Forelimb muscle (tissue), 1 donor: ENCODE measurements around the gene DNAJC19. TPM values are rescaled to one million over a fixed set of nuclear protein-coding genes. Genes with fewer than 3 reads are reported as not detected.
A peak's percentile ranks its signal among the peaks of the same experiment; 100 is the strongest.
"Not testable (repeated sequence)": the region's sequence is repeated elsewhere in the genome, so short reads cannot be mapped to it uniquely, and the experiment has no call there.

Source experiments
- DNase-seq: peaks from one replicate; pipeline ENCODE4 v3.0.0-alpha.2; 2013; ENCODE audit warnings: low read depth
- polyA plus RNA-seq: library from polyadenylated mRNA; unstranded; fragments of 120-200 nt; gene quantifications from one replicate; pipeline ENCODE4 v1.2.1, GENCODE V29; 2013; ENCODE audit not compliant: insufficient read length

Gene DNAJC19
- 34.7 TPM for polyA plus RNA-seq

DNA sequence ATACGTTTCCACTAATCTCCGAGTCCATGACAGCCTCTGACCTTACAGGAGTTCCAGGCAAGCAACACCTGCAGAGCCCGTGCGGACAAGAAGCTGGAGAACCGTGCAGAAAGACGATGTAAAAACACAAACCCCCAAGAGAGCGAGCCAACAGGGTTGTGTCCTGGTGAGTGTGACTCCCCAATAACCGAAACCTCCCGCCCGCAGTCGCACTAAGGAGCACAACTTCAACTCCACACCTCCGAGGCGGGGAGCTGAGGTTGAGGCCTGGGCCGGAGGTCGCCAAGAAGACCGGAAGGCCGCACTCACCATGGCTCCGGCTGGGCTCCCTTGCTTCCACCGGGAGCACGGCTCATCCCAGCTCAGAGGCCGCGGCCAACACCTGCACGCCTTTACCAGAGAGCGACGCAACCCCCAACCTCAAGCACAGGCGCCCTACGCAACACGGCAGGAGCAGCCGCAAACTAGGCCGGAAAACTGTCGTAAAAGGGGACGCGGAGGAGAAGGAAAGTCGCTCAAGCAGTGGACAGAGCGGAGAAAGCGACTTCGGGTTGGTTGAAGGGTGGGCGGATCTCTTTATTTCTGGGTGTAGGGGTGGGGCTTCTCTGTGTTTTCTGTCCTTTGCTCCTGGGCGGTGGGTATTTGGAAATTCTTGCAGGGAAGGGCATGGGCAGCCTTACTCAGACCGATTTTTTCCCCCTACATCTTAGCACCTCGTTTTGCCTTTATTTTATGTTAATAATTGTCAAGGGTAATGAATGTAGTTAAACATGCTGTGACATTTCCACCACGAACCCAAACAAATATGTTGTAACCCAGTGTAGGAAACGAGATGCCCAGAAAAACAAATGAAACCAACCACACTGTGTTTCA is at the start of gene DNAJC19:
DNAJC19 (minus strand) TSS at position 446 of the 873 bp plus-strand sequence; CDS start at position 312, 134 bp downstream.
- peak; percentile 93 for DNase-seq

DNA sequence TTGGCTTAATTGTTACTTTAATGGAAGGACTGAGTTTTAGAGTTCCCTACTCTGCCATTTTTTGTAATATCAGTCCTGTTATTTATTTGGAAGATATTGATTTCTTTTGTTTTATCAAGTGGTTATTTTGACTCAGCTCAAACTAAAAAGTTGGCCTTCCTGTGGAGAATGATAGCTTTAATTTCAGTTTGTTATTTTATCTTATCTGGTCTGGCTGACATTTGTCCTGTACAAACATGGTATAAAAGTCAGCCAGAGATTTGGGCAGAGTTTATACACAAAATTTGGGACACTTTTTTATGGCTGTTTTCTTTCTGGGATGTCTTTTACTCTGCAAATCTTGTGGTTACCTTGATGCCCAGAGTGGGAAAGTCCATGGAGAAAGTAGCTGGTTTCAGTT is 41.4 kb upstream of the DNAJC19 start:
- DNase-seq = no peak

DNA sequence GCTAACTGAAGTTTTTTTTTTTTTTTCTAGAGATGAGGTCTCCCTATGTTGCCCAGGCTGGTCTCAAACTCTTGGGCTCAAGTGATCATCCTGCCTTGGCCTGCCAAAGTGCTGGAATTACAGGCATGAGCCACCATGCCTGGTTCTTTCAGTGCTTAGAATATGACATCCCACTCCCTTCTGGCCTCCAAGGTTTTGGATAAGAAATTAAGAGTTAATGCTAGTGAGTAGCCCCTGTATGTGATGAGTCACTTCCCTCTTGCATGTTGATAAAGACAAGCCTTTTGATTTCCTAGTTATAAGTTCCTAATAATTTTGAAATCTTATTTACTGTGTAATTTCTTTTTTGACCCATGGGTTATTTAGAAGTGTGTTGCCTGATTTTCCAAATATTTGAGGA is 35.7 kb upstream of the DNAJC19 start:
- DNase-seq = no peak

DNA sequence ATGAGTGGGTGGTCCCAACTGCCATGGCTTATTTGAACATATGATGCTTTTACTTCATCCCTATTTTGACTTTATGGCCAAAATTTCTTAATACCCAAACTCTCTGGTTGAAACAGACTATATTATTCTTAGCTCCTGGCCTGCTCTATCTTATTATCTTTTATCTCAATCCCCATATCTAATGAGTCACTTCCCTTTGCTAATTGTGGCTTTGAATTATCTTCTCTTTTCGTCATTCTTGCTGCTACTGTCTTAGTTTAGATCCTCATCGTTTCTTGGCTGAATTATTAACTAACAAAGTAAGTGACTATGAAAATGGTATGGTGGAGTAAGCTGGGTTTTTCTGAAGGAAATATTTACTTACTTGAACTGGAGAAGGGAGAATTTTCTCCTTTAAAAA is 28.2 kb upstream of the DNAJC19 start:
- no peak for DNase-seq

DNA sequence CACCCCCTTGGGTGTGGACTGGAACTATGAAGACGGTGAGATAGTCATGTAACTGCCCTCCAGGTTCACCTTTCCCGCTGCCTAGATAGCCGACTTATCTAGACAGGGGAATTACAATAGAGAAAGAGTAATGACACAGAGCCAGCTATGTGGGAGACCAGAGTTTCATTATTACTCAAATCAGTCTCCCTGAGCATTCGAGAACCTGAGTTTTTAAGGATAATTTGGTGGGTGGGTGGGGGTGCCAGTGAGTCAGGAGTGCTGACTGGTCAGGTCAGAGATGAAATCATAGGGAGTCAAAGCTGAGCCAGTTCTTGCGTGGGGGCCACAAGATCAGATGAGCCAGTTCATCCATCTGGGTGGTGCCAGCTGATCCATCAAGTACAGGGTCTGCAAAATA is 19.7 kb upstream of the DNAJC19 start:
- DNase-seq = no peak

DNA sequence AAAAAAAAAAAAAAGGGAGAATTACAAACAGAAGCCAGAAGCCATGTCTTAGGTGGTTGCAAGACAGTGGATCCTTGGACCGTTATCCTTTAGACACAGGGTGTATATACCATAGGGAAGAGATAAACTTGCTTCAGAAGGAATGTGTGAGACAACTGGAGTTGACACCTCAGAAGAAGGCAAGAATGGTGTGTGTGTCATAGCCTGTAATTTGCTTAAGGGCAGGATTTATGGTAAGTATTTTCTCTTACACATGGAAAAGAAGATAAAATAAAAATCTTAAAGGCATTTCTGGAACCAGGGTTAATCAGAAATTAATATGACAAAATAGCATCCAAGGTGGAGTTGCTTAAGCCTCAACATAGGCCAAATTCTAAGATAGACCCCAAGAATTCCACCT is 19.3 kb upstream of the DNAJC19 start:
- DNase-seq = no peak

DNA sequence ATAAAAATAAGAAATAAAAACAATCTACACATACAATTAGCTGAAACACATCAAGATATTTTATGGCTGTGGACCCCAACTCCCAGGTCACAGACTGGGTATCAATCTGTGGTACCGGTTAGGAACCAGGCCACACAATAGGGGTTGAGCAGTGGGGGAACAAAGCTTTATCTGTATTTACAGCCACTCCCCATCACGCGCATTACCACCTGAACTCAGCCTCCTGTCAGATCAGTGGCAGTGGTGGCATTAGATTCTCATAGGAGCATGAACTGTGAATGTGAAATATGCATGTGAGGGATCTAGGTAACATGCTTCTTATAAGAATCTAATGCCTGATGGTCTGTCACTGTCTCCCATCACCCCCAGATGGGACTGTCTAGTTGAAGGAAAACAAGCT is 17.7 kb upstream of the DNAJC19 start:
- no peak for DNase-seq

DNA sequence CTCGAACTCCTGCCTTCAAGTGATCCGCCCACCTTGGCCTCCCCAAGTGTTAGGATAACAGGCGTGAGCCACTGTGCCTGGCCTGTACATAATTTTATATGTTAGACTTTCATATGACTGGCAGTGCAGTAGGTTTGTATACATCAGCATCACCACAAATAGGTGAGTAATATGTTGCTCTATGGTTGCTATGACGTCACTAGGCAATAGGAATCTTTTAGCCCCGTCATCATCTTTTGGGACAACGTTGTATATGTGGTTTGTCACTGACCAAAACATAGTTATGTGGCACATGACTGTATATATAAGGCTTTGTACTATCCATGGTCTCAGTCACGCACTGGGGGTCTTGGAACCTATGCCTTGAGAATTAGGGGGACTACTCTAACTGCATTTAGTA is 17.0 kb upstream of the DNAJC19 start:
- DNase-seq = no peak

DNA sequence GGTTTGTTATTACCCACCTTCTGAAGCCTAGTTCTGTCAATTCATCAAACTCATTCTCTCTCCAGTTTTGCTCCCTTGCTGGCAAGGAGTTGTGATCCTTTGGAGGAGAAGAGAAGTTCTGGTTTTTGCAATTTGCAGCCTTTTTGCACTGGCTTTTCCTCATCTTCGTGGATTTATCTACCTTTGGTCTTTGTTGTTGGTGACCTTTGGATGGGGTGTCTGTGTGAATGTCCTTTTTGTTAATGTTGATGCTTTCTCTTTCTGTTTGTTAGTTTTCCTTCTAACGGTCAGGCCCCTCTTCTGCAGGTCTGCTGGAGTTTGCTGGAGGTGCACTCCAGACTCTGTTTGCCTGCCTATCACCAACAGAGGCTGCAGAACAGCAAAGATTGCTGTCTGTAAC is 13.9 kb upstream of the DNAJC19 start:
- DNase-seq = not testable (repeated sequence)

DNA sequence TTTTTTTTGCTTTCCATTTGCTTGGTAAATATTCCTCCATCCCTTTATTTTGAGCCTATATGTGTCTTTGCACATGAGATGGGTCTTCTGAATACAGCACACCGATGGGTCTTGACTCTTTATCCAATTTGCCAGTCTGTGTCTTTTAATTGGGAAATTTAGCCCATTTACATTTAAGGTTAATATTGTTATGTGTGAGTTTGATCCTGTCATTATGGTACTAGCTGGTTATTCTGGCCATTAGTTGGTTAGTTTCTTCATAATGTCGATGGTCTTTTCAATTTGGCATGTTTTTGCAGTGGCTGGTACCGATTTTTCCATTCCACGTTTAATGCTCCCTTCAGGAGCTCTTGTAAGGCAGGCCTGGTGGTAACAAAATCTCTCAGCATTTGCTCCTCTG is 12.8 kb upstream of the DNAJC19 start:
- DNase-seq = not testable (repeated sequence)

DNA sequence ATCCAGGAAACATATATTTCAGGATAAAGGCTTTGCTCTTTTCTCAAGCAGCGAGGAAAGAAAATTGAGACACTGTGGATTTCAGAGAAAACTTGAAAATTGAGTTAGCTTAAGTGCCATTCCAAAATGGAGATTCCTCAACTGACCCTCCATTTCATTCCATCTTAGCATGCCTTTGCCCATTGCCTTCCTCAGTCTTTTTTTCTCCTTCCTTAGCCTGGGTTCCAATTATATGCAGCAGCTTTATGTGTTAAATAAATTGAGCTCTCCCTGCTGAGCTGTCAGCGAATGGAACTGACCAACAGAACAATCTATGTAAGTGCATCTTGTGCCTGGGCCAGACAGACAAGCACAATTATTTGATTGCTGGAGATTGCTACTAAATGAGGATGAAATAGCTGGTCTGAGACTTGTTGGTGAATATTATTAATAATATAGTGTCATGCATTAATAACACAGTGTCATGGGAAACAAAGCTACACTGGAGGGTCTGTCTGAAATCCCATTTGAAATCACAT is 6.9 kb upstream of the DNAJC19 start:
- DNase-seq = no peak

DNA sequence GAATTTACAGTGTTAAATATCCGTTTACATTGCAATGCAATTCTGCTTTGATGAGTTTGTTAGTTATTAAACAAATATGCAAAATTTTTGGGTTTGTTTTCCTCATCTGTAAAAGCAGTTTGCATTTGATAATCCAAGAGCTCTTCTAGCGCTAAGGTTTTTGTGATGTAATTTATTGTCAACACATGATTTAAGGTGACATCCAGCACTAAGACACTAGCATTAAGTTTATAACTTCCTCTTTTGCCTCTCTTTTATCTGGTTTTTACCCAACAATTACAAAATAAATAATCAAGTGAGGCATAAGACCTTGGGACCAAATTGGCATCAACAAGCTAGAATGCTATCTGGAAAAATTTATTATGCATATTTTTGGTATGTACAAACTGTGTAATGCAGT is 969 bp upstream of the DNAJC19 start:
- no peak for DNase-seq

DNA sequence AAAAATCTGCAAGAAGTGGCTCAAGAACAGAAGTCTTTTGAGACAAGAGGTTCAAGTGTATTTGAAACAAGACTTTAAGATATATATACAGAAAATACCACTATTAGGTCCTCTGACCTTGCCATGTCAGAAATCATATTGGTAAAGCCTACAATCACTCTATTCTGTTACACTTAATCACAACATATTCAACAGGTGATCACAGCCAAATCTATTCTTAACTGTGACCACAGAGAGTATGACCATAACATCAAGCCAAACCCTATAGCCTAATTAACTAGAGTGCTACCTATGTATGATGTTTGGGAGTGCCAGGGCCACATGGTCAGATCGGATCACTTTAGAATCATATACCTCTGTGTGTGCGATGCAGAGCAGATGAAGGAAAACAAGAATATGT is 2.2 kb downstream of the DNAJC19 start:
- DNase-seq = no peak

DNA sequence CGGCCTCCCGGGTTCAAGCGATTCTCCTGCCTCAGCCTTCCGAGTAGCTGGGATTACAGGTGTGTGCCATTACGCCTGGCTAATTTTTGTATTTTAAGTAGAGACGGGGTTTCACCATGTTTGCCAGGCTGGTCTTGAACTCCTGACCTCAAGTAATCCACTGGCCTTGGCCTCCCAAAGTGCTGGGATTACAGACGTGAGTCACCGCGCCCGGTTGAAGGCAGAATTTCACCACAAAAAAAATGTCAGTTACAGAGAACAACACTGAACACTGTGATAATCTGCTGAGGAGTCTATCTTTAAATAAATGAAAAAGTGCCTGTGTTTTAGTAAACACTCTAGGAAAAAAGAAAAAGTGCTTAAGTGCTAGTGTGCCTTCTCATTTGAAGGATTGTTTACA is 3.2 kb downstream of the DNAJC19 start:
- DNase-seq = not testable (repeated sequence)

DNA sequence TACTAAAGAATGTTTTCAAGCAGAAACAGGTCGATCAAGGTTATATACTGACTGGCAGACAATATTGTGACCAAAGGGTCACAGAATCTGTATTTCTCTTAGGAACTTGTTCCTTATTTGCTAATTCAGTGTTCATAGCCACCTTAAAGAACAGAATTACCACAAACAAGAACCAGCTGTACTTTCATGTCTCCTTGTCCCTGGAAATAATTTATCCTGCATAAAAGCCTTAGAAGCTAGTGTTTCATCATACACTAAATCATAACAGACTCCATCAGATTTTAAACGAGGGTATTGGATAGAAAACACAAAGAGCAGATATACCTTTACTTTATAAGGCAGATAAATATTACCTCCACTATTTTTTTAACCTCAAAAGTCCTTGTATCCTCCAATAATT is 6.4 kb downstream of the DNAJC19 start:
- DNase-seq = no peak

DNA sequence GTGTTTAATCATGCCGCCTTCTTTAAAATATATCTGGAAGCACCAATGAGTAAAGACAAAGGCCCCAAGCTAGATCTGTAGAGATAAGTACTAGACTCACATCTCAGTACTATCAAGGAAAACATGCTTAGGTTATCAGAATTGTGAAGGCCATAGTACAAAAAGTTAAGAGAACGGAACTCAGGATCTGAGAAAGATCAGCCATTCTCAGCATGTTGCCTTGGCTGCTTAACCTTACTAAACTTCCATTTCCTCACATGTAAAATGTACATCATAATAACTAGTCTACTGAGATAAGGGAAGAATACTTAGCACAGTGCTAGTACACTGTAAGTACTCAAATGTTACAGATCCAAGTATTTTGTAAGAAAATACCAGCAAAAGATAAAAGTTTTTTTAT is 7.6 kb downstream of the DNAJC19 start:
- DNase-seq = no peak

DNA sequence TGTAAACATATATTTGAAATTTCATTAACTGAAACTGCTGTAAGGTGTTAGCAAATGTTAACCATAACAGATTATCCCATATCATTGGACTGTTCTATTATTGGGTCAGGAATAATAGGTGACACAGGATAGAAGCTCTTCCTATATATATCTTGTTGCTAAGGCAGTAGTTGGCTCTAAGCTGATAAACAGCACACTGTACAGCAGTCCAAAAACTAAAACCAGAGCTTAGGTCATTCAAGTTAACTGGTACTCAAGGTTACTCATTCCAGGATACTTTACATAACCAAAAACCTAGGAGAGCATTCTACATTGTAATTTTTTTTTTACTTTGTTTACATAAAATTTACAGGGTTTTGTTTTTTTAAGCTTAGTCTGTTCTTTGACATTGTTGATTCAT is 8.9 kb downstream of the DNAJC19 start:
- no peak for DNase-seq

DNA sequence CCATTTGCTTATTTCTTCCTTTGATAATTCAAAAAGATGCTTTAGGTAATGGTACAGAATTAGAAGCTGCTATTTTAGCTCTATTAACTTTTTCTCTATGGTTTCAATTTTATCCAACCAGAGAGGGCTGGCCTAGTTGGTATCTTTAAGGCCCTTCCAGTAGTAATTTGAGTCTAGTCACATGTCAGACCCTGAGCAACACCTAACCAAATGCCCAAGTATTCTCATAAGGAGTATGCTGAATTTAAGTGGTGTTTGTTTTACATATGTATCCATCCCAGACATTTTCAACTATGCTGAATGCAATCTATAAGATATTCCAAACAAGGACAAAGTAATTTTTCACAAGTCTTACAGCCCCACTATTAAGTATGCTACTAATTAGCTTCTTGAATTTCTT is 9.6 kb downstream of the DNAJC19 start:
- DNase-seq = no peak

DNA sequence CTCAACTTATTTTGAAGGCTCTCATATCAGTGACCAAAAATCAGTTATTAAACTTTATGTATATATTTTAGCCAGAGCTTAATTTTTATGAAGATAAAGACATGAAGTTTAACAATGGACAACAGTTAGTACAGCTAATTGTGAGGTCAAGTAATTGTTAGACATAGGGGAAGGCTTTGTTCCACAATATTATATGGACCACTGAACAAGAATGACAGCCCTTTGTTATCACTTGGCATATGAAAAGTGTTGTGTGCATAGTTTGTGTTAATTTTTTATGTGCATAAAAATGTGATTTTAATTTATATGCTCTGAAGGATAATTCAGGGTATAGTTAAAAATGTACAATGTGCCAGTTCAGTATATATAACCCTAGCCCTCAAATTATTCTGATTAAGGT is 12.0 kb downstream of the DNAJC19 start:
- no peak for DNase-seq

DNA sequence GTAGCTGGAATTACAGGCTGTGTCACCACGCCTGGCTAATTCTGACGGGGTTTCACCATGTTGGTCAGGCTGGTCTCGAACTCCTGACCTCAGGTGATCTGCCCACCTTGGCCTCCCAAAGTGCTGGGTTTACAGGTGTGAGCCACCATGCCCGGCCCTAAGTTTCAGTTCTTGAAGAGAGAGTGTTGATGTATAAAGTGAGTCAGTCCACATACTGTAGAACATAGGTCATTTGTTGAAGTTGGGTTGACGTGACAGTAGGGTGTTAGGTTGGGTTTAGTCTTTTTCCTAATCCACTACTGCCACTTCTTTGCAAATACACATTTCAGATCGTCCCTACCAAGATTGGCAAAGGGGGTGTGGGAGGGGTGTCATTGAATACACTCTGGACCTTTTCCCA is 15.2 kb downstream of the DNAJC19 start:
- no peak for DNase-seq

DNA sequence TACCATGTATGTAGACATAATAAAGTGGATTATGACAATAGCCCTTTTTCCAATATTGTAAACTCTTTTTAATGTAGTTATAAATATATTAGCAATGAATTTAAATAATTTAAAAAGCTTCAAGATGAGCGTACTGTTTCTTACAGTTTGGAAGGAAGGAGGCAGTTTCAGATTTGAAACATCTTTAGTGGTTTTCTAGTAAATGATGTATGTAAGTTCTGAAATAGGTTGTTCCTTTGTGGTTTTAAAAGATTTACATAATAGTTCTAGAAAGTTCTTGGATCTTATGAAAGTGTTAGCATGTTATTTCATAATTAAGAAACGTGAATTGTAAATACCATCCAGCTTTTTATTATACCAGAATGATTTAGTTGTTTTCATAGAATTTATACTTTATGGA is 16.0 kb downstream of the DNAJC19 start:
- no peak for DNase-seq

DNA sequence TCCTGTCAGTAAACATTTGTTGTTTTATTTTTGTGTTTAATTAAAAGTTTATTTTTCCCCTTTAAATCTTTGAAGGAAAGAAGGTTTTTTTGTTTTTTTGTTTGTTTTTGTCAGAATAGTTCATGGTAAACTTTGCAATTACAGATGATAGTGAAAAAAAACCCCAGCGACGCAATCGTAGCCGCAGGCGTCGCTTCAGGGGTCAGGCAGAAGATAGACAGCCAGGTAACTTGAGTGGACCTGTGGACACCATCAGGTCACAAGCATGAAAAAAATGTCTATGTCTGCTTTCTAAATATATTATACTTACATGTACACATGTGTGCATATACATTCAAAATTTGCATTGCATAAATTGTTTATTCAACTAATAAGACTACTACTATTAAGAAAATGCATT is 18.6 kb downstream of the DNAJC19 start:
- no peak for DNase-seq

DNA sequence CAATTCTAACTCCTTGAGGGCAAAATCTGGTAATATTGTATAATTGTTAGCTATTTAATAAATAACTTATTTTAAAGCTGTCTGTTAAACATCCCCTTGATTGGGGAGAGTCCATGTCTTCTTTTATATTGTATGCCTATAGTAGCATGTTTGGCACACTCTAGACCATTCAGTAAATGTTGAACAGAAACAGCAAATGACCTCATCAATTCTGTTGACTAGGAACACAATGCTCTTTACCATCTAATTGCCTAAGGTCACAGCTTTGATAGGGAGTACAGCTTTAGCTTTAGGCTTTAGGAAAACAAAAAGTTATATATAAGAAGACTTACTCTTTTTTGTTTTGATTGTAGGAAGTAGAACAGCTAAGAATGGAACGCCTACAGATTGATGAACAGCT is 27.0 kb downstream of the DNAJC19 start:
- DNase-seq = no peak

DNA sequence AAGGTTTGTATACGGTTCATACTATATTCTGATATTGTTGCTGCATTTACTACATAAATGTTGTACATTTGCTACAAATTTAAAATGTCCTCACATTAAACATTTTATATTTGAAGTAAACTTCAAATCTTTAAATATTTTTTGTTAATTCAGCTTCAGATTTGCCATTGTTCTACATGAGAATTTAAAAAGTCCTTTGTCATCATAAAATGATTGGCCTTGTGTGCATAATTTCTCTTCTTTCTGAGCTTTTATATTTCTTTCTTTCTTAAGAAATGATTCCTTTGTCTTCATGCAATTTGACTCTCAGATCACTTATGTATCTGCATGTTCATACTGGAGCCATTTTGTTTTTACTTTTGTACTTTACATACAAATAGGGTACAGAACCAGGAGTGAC is 28.0 kb downstream of the DNAJC19 start:
- no peak for DNase-seq
